HG02852 (cell line): ENCODE measurements around the gene RDH13.
"Not testable (repeated sequence)": the region's sequence is repeated elsewhere in the genome, so short reads cannot be mapped to it uniquely, and the experiment has no call there.

ENCODE experiments used
- ATAC-seq: cut with Tn5 transposase; IDR thresholded peaks from one replicate; pipeline ENCODE4 v1.9.1; 2021; ENCODE audit warnings: mild to moderate bottlenecking, moderate library complexity; ENCODE audit not compliant: unreplicated experiment

Gene RDH13

GRCh38 chr19:55048446-55048845 is 14.5 kb downstream of the RDH13 start:
- ATAC-seq = no peak

GRCh38 chr19:55047951-55048350 is 15.0 kb downstream of the RDH13 start:
- no peak for ATAC-seq

- ATAC-seq = no peak
Observed at GRCh38 chr19:55046975-55047622, 15.8 kb downstream of the RDH13 start.

- no peak for ATAC-seq
Observed at GRCh38 chr19:55044771-55045716, 17.9 kb downstream of the RDH13 start.

GRCh38 chr19:55044286-55044685 is 18.7 kb downstream of the RDH13 start:
- no peak for ATAC-seq

- ATAC-seq = no peak
Observed at GRCh38 chr19:55042688-55043087, 20.3 kb downstream of the RDH13 start.

- no peak for ATAC-seq
Observed at GRCh38 chr19:55042344-55042678, 20.6 kb downstream of the RDH13 start.

GRCh38 chr19:55041627-55042343 is 21.2 kb downstream of the RDH13 start:
- ATAC-seq = no peak

- no peak for ATAC-seq
Observed at GRCh38 chr19:55041244-55041626, 21.7 kb downstream of the RDH13 start.

GRCh38 chr19:55040654-55041053 is 22.3 kb downstream of the RDH13 start:
- not testable (repeated sequence) for ATAC-seq

- ATAC-seq = not testable (repeated sequence)
Observed at GRCh38 chr19:55037603-55038002, 25.3 kb downstream of the RDH13 start.

- no peak for ATAC-seq
Observed at GRCh38 chr19:55036058-55036457, 26.9 kb downstream of the RDH13 start.

- no peak for ATAC-seq
Observed at GRCh38 chr19:55034751-55035150, 28.2 kb downstream of the RDH13 start.

- ATAC-seq = not testable (repeated sequence)
Observed at GRCh38 chr19:55032976-55033643, 29.8 kb downstream of the RDH13 start.

- no peak for ATAC-seq
Observed at GRCh38 chr19:55032170-55032800, 30.7 kb downstream of the RDH13 start.

- ATAC-seq = no peak
Observed at GRCh38 chr19:55031178-55031577, 31.8 kb downstream of the RDH13 start.

GRCh38 chr19:55028757-55029156 is 34.2 kb downstream of the RDH13 start:
- ATAC-seq = no peak

- no peak for ATAC-seq
Observed at GRCh38 chr19:55027472-55028337, 35.2 kb downstream of the RDH13 start.

GRCh38 chr19:55027140-55027471 is 35.8 kb downstream of the RDH13 start:
- not testable (repeated sequence) for ATAC-seq

GRCh38 chr19:55024111-55024510 is 38.8 kb downstream of the RDH13 start:
- ATAC-seq = no peak
